Stimulated activated CD4-positive, alpha-beta T cell treated with anti-CD3 and anti-CD28 coated beads, Interleukin-15, amount 100 ng/mL, for 24 hours (primary cell): ENCODE data around the gene ISYNA1.

Experiments
- DNase-seq: peaks from one replicate; pipeline ENCODE4 v3.0.0-alpha.2; 2020

The ISYNA1 gene

DNA sequence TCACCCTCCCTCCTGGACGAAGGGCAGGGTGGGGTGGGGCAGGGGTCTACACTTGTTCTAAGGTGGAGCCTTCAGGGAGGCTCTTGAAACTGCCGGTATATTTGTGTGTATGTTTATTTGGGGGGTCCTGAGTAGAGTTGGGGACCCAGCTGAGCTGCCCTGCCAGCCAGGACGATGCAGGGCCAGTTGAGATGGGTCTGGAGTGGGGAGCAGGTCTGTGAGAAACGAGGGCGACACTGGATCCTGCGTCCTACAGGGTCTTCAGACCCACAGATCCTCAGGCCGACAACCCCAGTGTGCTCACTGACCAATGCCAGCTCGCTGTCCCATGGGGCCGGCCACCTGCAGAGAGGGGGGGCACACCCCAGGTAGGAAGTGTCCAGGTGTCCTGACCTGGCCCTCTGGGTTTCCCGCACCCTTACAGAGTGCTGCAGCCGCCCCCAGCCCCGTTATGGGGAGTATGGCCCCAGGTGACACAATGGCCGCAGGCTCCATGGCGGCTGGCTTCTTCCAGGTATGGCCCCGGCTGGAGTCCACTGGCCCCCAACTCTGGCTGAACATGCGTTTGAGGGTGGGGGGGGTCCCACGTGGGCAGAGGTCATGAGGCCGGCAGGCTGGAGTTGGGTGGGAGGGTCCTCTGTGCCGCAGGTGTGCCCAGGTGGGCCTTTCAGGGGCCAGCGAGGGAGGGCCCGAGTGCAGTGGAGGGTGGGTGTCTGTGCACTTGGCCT is 7.4 kb downstream of the ISYNA1 start:
- no peak for DNase-seq

- no peak for DNase-seq
These were observed 8.1 kb downstream of the ISYNA1 start for GRCh38 chr19:18429717-18430416.

DNA sequence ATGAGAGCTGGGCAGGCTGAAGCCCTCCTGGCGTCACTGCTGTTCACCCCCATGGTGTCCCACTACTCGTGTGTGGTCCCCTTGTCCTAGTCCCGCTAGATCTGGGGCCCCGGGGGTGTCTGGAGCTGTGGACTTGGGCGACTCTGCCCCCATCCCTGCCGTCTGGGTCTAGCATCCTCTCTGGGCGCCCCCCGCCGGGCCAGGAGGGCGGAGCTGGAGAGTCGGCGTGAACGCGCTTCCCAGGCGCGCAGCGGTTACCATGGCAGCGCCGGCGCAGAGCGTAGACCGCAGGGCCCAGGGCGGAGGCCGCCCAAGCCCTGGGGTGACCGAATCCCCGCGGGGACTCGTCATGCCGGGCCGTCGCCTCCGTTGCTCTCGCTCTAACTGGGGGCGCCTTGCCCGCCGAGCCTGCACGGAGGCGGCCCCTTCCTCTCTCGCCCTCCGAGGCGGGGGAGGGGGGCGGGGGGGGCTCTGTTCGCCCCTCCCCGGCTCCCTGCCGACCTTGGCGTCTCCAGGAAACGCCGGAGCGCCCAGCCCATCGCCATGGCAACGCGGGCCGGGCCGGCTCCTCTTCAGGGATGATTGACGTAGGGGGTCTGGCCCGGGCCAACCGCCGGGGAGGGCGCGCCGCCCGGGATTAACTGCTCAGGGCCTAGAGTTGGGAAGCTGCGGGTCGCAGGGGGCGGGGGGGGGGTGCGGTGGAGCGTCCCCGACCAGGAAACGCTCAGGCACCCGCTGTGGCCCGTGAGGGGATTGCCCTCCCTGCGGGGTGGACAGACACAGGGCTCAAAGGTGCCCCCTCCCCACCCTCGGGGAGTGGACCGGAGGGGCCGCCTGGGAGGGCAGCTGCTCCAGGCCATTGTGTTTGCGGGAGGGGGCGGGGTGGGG is 8.9 kb downstream of the ISYNA1 start:
- peak; percentile 84 for DNase-seq

GRCh38 chr19:18428173-18428786 is 9.7 kb downstream of the ISYNA1 start:
- DNase-seq = no peak

DNA sequence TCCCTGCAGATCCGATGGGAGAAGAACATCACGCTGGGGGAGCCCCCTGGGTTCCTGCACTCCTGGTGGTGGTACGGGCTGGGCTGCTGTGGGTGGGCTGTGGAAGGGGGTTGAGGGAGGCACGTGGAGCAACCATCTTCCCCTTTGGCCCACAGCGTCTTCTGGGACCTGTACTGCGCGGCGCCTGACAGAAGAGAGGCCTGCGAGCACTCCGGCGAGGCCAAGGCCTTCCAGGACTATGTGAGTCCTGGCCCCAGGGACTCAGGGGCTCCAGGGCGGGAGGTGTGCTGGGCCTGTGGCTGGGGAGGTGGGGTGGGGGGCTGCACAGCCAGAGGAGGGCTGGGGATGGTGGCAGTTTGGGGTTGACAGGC is 10.2 kb downstream of the ISYNA1 start:
- DNase-seq = no peak

GRCh38 chr19:18427080-18427742 is 10.7 kb downstream of the ISYNA1 start:
- no peak for DNase-seq

DNA sequence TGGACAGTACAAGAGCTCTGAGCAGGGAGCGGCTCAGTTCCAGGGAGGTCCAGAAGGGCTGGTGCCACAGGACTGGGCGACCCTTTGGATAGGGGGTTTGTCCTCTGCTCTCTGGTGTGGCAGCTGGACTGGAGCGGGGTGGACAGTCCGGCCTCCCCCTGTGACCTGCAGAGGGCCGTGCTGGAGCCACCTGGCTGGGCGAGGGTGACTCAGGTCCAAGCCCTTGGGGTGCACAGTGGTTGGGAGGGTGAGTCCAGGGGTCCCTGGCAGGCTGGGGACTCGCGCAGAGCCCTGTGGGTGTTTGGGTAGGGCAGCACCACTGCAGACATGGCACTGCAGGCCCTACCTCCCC is 11.5 kb downstream of the ISYNA1 start:
- DNase-seq = no peak

DNA sequence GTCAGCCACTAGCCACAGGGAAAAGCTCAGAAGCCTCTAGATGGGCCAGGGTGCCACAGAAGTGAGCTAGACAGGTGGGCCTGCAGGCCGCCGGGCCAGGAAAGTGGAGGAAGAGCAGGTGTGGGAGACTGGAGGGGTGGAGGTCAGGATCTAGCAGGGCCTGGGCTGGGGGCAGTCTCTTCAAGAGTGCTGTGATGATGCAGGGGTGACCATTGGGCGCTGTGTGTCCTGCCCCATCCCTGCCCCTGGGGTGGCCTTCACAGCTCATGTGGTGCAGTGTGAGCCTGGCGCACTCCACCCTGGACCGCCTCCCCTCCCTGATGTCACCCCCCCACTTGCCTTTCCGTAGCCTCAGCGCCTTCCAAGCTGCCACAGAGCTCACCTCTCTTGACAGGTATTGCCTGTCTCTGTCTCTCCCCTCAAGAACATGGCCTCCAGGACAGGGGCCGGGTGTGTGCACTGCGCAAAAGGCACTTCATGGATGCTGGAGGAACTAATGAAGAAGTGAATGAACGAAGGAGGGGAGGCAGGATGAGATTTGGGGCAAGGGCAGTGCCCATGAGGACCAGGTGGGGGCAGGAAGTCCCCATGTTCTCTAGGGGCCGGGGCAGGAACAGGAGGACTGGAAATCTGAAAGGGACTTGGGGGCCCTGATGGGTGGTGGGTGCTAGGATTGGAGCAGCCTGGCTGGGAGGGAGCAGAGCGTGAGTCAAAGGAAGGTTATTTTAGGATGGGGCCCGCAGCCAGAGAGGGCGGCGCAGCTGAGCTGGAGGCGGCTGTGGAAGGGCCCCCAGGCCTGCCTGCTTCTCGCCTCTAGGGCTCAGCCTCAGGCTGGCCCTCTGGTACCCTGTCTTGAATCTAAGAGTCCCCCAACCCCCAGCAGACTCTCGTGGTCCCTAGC is 12.2 kb downstream of the ISYNA1 start:
- no peak for DNase-seq

DNA sequence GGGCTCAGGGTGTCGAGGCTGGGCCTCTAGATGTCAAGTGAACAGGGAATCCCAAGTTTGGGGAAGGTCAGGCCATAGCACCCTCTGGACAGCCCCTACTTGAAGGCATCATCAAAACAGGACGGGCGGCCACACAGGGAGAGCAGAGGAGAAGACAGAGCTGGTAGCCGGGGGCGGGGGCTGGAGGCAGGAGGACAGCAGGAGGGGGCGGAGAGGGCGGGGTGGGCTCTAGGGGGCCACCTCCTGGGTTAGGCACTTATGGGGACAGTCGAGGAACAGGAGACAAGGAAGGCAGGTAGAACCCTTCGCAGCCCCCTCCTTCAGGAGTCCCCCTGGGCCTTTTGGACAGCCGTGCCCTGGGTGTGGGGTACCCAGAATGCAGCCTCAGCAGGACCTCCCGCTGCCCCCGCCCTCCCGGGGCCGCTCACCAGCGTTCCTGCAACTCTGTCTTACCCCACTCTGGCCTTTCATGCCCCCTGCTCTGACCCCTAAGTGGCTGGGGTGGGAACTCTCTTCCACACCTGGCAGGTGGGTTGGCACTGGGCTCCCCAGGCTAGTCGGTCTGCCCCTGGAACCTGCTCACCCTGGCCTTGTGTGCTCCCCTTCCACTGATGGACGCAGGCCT is 12.9 kb downstream of the ISYNA1 start:
- DNase-seq = no peak

- DNase-seq = no peak
These were observed 13.6 kb downstream of the ISYNA1 start for GRCh38 chr19:18424122-18424889.

- DNase-seq = no peak
These were observed 14.5 kb downstream of the ISYNA1 start for GRCh38 chr19:18423258-18424020.

- no peak for DNase-seq
These were observed 15.3 kb downstream of the ISYNA1 start for GRCh38 chr19:18422530-18423191.

DNA sequence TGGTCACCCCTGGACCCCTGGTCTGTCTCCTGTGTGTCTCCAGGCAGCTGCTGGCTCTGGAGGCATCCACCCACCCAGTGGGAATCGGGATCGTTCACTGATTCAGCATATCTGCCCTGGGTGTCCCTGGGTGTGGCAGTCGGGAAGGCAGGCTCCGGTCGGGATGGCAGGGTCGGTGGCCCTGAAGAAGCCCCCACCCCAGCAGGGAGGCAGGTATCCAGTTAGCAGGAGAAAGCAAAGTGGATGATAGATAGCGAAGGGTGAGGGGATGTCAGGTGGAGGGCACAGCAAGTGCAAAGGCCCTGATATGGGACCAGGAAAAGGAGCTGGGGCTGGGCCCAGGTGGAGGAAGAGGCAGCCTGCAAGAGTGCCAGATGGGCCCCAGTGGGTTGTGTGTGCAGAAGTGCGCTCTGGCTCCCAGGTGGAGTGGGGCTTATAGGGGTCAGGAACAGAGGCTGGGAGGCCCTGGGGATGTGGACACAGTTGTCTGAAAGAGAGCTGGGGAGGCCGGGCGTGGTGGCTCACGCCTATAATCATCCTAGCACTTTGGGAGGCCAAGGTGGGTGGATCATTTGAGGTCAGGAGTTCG is 16.5 kb downstream of the ISYNA1 start:
- DNase-seq = no peak

- DNase-seq = no peak
These were observed 17.0 kb downstream of the ISYNA1 start for GRCh38 chr19:18420930-18421329.

GRCh38 chr19:18419699-18420460 is 18.1 kb downstream of the ISYNA1 start:
- DNase-seq = peak; percentile 71

DNA sequence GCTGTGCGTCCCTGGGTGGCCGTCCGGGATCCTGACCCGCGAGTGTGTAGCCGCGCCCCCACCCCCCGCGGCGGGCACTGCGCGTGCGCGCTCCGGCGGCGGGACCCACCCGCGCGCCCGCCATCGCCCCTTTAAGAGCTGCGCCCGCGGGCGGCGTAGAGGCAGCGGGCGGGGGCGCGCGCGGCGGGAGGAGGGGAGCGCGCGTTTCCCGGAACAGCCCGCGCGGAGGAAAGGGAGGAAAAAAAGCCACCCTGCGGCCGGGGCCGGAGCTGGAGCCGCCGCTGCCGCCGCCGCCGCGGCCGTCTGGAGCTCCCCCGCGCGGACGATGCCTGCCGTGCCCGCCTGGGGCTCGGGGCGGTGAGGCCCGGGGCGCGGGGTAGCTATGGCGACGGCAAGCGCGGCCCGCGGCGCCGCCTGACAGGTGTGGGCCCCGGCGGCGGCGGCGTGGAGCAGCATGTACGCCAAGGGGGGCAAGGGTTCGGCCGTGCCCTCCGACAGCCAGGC is 18.7 kb downstream of the ISYNA1 start, which contains the start of gene SSBP4:
Gene SSBP4, plus strand, starts transcription at position 204 of the 504 bp plus-strand sequence. Its CDS starts 251 bp downstream, at position 455.
- peak; percentile 78 for DNase-seq

GRCh38 chr19:18418483-18419194 is 19.3 kb downstream of the ISYNA1 start:
- peak; percentile 51 for DNase-seq
